Medulla oblongata (tissue), 1 donor: ENCODE results near the gene SLC43A1.
"Not testable (repeated sequence)": the region's sequence is repeated elsewhere in the genome, so short reads cannot be mapped to it uniquely, and the experiment has no call there.

Experiments used
- DNase-seq: peaks from one replicate; pipeline ENCODE4 v3.0.0-alpha.2; 2015; ENCODE audit errors: extremely low spot score

Gene SLC43A1

DNA sequence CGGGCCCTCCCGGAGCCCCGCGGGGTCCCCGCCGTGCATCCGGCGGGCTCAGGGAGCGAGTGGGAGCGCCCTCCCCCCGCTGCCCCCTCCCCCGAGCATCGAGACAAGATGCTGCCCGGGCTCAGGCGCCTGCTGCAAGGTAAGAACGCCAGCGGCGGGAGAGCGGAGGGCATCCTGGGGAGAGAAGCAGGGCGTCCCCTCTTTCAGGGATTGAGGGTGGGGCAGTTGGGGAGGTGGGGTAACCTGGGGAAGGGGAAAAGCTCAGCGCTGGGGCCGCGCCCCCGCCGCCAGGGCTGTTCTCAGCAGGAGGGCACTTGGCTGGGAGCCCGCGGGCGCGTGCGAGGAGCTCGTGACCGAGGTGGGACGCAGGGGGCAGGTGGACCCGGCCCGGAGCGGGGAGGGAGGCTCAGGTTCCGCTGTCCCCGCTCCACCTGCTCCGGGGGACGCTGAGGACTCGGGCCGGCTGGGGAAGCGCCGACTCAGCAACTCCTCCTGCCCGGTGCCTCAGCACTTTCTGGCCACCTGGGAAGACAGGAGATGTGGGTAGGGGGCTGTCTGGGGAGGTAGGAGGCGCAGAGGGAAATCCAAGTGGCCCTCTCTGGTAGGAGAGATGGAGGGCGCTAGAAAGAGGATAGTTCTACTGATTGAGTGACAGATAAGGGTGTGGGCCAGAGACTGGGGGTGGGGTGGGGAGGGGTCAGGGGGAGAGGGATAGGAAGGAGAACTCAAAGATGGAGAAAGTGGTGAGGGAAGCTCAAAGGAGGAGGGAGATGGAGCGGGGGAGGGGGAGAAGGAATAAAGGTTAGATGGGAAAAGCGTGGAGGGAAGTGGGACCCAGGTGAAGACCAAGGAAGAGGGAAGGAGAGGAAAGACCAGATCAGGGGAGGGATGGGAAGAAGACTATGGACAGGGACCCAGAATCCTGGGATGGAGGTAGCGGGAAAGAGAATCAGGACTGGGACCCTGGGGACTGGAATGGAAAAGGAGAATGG is 54.4 kb downstream of the SLC43A1 start:
- DNase-seq, result no peak

DNA sequence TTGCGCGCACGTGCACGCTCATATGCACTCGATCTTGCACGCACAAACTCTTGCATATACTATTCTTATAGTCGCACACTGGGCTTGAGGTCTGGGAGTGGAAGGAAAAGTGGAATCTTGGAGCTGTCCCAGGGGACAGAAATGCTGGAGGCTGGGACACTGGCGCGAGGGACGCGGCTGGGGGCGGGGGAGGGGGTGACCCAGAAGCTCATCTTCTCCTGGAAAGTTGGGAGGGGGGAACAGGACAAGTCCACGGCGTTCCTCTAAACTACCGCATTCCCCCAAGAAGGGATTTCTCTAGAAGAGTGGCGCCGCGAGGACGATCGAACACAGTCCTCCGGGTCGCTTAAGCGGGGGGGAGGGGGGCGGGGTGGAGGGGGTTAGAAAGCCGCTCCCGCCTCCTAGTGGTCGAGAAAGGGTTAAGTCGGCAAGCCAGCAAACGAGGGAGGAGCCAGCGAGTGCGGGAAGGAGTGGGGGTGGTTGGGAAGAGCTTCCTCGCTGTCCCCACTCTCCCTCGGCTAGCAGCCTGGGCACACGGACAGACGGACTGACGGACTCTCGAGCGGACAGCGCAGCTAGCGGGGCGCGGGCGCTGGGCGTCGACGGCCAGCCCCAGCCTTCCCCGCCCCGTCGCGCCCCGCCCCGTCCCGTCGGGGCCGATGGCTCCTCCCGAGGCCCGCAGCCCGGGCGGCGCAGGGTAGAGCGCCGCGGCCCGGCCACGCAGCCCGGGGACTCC is 55.3 kb downstream of the SLC43A1 start, which contains the start of gene RTN4RL2:
TSS of gene RTN4RL2 (plus strand) at position 507 of the 736 bp plus-strand sequence. CDS start 338 bp downstream, outside the sequence.
- DNase-seq, result no peak

DNA sequence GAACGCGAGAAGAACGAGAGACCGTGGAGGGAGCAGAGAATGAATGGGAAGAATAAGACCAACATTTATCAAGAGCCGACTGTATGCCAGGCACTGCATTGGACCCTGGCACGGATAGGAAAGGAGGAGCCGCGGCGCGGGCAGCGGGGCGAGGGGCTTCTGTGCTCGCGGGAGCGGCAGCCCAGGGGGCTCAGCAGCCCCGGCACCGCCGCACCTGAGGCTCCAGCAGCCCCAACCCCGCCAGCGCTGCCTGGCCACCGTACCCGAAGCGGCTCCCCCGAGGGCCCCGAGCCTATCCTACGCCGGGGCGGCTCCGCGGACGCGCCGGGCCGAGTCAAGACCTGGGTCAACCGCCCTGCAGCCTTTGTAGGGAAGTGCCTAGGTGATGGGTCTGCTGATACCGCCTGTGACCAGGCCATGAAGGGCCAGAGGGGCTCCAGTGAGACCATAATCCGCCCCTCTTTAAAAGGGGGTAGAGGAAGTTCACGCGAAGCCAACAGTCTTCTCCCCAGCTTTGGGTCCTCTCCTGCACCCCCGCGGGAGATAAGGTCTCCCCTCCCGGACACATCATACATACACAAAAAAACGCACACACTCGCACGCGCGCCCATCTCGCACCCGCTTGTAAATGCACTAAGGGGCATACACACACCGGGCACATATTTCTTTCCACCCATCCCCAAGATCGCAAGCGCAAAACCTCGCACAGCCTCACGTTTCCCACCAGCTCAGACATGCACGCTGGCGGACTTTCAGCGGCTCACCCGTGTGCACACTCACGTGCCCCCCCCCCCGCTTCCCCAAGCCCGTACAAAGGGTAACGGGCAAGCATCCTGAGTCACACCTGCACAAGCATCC is 56.1 kb downstream of the SLC43A1 start:
- no peak for DNase-seq

DNA sequence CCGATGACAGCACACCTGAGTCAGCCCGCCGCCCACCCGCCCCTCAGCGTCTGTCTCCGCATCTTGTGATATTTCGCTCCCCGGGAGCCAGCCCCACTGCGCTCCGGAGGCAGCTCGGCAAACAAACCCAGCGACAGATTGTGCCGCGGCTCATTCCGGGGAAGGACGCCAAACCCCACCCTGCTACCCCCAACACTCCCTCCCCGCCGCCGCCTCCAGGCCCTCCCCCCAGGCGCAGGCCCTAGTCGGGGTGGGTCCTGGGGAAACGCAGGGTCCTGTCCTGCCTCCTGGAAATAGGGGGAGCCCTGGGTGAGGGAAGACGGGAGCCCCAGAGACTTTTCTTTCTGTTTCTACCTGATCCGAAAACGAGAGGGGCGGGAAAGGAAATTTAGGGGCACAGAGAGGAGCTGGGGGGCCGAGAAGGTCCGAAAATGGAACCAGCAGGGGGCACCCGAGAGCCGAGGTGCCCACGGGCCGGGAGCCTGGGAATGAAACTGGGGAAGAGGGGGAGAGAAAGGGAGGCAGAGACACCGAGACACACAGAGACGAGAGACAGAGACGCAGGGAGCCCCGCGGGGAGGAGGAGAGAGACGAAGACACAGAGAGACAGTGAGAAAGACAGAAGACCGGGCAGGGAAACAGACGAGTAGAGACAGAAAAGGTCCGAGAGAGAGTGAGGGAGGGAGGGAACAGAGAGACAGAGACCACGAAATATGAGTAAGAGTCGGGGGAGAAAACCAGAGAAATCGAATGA is 56.9 kb downstream of the SLC43A1 start:
- DNase-seq, result peak; percentile 42

DNA sequence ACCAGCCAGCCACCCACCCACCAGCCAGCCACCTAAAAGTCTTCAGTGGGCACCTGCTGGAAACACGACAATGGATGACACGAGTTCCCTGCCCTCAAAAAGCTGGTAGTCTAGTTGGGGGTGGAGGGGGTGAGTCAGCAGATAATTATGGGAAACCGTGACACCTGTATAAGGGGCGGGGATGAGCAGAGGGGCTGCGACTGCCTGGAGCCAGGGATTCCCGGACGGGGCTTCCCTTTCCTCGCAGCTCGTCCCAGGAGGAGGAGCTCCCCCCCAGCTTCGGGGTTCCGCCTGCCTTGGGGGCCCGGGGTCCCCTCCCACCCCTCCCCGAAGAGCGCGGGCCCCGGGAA is 57.5 kb downstream of the SLC43A1 start:
- DNase-seq, result no peak

DNA sequence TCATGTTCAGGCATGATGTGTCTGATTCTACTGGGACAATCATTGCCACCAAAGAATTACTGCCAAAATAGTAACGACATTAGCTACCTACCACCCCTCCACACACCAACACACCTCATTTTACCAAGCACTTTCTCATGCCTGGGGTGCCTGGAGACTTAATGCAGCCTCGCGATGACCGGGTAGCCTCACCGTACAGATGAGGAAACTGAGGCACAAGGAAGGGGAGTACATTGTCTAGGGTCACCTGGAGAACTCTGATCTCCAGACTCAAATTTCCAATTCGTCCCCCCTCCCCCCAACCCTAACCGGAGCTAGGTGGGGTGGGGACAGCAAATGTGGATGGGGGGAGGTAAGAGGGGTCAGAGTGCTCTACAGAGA is 57.9 kb downstream of the SLC43A1 start:
- no peak for DNase-seq

DNA sequence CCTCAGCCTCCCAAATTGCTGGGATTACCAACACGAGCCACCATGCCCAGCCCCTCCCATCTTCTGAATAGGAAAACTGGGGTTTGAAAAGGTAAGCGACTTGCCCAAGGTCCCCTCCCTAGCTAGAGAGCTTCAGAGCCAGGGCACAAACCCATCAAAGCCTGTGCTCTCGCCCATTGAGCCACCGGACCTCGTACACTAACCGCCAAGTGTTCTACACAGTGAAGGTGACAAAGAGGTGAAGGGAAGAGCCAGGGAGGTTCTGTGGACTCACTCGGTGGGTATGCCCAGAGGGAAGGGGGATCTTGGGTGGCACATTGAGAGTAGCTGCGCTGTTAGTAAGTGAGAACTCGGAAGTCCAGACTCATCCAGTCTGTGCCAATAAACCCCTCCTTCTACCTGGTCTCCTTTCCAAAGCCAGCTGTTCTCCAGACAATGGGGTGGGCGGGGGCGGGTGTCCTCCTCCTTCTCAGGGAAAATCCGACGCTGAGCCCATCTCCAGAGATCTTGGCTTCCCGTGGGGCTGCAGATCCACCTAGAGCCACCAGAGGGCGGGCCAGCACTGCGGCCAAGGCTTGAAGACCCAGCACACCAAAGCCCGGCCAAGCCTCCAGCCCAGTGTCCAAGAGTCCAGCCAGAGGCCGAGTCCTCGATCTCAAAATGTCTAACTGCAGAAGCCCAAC is 58.4 kb downstream of the SLC43A1 start:
- DNase-seq, result peak; percentile 93

DNA sequence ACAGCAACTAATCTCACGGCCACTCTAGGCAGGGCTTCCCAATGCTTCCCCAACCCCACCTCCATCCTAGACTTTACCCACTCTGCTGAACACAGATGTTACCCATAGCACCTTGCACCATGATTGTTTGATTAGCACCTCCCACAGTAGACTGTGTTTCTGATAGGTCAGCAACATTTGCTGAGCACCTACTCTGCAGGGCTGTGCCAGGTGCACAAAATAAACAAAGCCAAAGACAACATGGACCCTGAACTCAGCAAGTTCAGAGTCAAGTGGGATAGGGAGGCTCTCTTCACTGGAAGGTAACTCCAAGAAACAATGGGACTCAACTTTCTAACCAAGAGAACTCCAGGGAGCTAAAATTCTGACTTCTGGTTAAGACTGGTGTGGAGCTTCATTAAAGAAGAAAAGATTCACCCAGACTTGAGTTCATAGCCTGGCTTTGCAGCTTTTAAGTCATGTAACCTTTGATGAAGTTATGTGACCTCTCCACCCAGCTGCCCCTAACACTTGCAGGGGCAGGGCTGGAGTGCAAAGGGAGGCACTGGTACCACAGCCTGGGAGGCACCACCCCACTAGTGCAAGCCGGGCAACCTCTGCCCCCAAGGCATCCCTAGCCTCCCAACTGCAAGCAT is 61.8 kb downstream of the SLC43A1 start:
- DNase-seq, result no peak

DNA sequence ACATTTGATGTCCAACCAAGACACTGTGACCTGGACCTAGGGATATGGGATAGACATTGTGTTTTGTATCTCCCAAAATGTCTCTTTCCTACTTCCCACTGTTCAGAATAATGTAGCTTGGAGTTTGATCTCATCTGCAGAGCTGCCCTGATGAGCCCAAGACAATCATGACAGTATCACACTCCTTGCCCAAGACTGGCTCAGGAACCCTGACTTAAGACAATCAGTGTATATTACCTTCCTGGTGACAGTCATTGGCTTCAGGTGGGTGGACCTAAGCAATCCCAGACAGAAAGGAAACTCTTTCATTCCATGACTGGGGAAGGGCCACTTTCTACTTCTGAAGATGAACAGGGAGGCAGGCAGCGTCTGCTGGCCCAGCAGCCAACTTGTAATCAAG is 69.4 kb downstream of the SLC43A1 start:
- DNase-seq, result no peak

DNA sequence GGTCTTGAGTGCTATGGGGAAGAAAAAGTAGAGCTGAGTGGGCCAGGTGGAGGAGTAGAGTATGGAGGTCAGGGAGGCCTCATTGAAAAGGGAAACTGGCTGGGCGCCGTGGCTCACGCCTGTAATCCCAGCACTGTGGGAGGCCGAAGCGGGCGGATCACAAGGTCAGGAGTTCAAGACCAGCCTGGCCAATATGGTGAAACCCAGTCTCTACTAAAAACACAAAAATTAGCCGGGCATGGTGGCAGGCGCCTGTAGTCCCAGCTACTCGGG is 70.4 kb downstream of the SLC43A1 start:
- not testable (repeated sequence) for DNase-seq

DNA sequence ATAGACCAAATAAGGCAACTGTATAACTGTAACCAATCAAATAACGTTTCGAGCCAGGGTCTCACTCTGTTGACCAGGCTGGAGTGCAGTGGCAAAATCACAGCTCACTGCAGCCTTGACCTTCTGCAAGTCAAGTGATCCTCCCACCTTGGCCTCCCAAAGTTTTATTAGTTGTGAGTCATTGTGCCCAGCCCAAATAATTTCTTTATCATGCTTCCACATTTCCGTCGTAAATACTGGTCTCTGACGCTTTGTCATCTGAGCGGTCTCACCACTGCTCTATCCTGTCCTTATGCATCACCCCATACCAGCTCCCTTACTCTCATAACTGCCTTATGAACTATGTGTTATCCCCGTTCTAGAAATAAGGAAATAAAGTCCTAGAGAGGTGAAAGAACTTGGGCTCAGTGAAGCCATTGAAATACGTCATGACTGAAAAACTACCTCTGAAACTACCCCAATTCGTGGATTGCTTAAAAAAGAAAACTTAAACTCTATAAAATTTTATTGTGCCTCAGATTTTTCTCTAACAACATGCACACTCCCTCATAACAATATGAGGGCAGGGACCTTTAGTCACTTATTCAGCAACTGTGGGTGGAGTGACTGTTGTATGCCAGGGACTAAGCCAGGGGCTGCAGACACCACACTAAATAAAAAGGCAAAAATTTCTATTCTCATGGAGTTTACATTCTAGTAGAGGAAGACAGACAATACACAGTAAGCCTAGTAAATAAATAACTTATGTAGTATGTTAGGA is 71.0 kb downstream of the SLC43A1 start:
- DNase-seq, result no peak

DNA sequence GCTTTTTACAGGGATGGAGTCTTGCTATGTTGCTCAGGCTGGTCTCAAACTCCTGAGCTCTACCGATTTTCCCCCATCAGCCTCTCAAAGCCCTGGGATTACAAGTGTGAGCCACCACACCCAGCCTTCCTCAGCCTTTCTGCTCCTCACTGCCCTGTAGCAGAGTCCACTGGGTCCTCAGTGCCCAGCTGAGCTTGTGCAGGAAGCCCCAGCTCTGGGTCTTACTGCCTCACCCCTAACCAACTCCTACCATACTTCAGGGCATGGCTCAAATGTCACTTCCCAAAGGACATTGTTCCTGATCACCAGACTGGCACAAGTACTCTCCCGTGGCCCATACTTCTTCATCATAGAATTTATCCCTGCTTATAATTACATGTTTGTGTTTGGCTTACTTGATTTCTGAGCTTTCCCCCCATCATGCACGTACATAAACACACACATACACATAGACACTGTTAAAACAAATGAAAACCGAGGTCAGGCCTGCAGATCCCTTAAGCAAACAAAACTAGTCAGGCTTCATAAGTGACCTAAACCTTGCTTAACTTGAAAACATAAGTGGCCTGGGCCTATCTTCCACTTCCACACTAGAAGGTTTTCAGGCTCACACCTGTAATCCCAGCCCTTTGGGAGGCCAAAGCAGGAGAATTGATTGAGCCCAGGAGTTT is 74.6 kb downstream of the SLC43A1 start:
- DNase-seq, result no peak

DNA sequence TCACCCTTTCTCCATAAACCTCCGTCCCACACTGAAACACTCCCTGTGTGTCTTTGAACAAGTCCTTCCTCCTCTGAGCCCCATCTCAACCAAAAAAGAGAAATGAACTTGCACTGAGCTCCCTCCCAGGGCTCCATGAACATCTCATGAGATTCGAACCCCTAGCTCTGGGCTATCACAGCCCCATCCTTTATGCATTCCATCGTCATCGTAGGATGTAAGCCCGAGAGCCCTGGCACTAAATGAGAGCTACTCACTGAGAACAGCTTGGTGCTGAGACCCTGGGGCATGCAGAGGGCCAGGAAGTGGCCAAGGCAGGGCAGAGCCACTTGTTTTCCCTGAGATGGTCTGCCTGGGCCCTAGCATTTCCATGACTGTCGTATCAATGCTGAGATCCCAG is 75.7 kb downstream of the SLC43A1 start:
- DNase-seq, result no peak

DNA sequence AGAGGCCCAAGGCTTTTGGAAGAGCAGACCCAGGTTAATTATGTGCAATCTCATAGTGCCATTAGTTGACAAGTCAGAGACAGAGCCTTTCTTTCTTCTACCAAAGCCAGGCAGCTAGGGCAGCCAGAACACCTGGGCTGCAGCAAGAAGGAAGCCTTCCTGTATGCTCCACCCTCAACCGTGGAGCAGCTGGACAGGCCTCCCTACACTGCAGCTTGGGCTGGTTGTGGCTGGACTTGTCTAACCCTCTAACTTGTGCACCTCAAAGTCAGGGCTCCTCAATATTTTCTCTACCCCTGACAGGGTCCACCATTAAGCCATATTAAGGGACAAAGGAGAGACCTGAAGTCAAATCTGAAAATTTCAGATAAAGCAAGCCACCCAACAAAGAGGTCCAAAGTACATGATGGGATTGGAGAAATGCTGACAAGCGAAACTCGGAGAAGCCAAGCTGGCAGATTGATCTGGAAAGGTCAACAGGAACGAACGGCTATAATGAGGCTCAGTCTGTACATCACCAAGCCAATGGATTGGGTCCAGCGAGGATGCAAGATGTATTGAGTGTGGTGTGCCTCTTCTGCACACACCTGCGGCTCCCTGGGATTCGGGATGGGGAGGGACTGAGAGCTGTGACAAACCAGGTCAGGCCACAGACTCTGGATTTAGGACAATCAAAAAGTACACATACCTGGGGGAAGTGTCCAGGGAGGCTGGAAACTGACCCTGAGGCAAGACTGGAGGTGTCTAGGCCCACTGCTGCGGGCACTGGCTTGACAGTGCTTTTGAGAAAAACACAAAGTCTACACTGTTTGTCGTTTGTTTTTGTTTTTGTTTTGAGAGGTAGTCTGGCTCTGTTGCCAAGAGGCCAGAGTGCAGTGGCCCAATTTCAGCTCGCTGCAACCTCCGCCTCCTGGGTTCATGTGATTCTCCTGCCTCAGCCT is 76.9 kb downstream of the SLC43A1 start:
- DNase-seq, result no peak

DNA sequence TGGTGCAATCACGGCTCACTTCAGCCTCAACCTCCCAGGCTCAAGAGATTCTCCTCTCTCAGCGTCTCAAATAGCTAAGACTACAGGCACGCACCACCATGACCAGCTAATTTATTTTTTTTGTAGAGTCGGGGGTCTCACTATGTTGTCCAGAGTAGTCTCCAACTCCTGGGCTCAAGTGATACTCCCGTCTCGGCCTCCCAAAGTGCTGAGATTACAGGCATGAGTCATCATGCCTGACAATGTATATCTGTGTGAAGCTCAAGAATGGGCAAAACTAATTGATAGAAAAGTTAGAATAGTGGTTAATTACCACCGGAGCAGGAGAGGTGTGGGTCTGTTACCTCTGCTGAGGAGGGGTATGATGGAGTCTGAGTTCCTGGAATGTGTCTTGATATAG is 79.5 kb downstream of the SLC43A1 start:
- no peak for DNase-seq

DNA sequence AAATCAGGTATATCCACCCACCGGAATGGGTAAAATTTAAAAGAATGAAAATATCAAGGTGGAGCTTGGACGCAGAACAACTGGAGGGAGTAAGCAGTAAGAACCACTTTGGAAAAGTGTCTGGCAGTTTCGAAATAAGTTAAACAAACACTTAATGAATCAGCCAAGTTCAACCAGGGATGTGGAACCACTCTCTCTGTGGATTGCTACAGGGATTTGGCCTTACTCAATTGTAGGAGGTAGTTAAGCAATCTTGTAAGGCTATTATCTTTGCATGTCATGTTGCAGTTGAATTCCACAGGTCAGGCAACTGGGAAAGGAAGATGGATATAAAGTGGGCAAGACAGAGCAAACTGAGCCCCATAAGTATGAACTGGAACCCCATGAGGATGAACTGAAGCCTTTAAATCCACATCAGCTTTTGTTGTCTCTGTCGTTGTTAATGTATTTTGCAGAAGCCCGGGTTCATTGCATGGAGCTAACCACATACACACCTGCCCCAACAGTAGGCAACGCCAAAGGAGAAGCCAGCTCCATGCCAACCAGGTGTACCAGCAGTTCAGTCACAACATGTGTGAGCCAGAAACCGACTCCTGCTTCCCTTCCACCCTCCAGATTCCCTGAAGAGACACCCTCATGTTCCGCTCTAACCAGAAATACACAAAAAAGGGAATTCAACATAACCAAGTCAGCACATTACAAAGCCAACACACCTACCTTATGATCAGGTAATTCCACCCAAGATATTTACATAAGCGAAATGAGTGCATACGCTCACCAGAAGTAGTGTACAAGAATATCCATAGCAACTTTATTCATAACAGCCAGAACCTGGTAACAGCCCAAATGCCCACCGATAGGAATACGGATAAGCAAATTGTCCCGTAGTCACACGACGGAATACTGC is 80.6 kb downstream of the SLC43A1 start:
- no peak for DNase-seq
